Measurements from ENCODE around the gene GFPT1.

Gene GFPT1

GRCh38 chr2:69330781-69331180 lies 56.2 kb downstream of the GFPT1 start:
- DNase-seq (ENCODE audit: low read depth in 2 of 3, low spot score in 1 of 3), result no peak

GRCh38 chr2:69322631-69323030 lies 64.4 kb downstream of the GFPT1 start:
- DNase-seq (ENCODE audit: low read depth in 2 of 3, low spot score in 1 of 3), result no peak

- DNase-seq (ENCODE audit: low read depth in 2 of 3, low spot score in 1 of 3), result no peak
These were observed 70.5 kb downstream of the GFPT1 start for GRCh38 chr2:69316550-69316949.

GRCh38 chr2:69315160-69315761 lies 71.8 kb downstream of the GFPT1 start:
- no peak for DNase-seq (ENCODE audit: low read depth in 2 of 3, low spot score in 1 of 3)

GRCh38 chr2:69311024-69311416 lies 76.0 kb downstream of the GFPT1 start:
- no peak for DNase-seq (ENCODE audit: low read depth in 2 of 3, low spot score in 1 of 3)

- no peak for DNase-seq (ENCODE audit: low read depth in 2 of 3, low spot score in 1 of 3)
These were observed 76.7 kb downstream of the GFPT1 start for GRCh38 chr2:69310111-69311023.

- DNase-seq (ENCODE audit: low read depth in 2 of 3, low spot score in 1 of 3), result no peak
These were observed 77.5 kb downstream of the GFPT1 start for GRCh38 chr2:69309351-69310110.

GRCh38 chr2:69308338-69308737 lies 78.7 kb downstream of the GFPT1 start:
- DNase-seq (ENCODE audit: low read depth in 2 of 3, low spot score in 1 of 3), result no peak

- DNase-seq (ENCODE audit: low read depth in 2 of 3, low spot score in 1 of 3), result no peak
These were observed 79.4 kb downstream of the GFPT1 start for GRCh38 chr2:69307579-69308064.

GRCh38 chr2:69306822-69307578 lies 80.0 kb downstream of the GFPT1 start:
- DNase-seq (ENCODE audit: low read depth in 2 of 3, low spot score in 1 of 3), result peak; percentile 28 to 54 (median 53)

GRCh38 chr2:69306393-69306821 lies 80.6 kb downstream of the GFPT1 start:
- no peak for DNase-seq (ENCODE audit: low read depth in 2 of 3, low spot score in 1 of 3)

- no peak for DNase-seq (ENCODE audit: low read depth in 2 of 3, low spot score in 1 of 3)
These were observed 81.2 kb downstream of the GFPT1 start for GRCh38 chr2:69305712-69306392.

- no peak for DNase-seq (ENCODE audit: low read depth in 2 of 3, low spot score in 1 of 3)
These were observed 81.9 kb downstream of the GFPT1 start for GRCh38 chr2:69305166-69305565.

- no peak for DNase-seq (ENCODE audit: low read depth in 2 of 3, low spot score in 1 of 3)
These were observed 82.4 kb downstream of the GFPT1 start for GRCh38 chr2:69304656-69305055.

- DNase-seq (ENCODE audit: low read depth in 2 of 3, low spot score in 1 of 3), result no peak
These were observed 86.4 kb downstream of the GFPT1 start for GRCh38 chr2:69300650-69301049.

GRCh38 chr2:69299772-69300516 lies 87.1 kb downstream of the GFPT1 start:
- DNase-seq (ENCODE audit: low read depth in 2 of 3, low spot score in 1 of 3), result no peak

GRCh38 chr2:69298862-69299261 lies 88.2 kb downstream of the GFPT1 start:
- DNase-seq (ENCODE audit: low read depth in 2 of 3, low spot score in 1 of 3), result no peak

GRCh38 chr2:69298261-69298660 lies 88.8 kb downstream of the GFPT1 start:
- no peak for DNase-seq (ENCODE audit: low read depth in 2 of 3, low spot score in 1 of 3)

GRCh38 chr2:69297216-69297615 lies 89.8 kb downstream of the GFPT1 start:
- DNase-seq (ENCODE audit: low read depth in 2 of 3, low spot score in 1 of 3), result no peak

GRCh38 chr2:69296421-69296820 lies 90.6 kb downstream of the GFPT1 start:
- no peak for DNase-seq (ENCODE audit: low read depth in 2 of 3, low spot score in 1 of 3)
